Epithelial cell of esophagus (primary cell): ENCODE data around the gene FUCA1.
A peak's percentile ranks its signal among the peaks of the same experiment; 100 is the strongest.
"Not testable (repeated sequence)": the region's sequence is repeated elsewhere in the genome, so short reads cannot be mapped to it uniquely, and the experiment has no call there.

ENCODE experiments used
- DNase-seq: peaks from one replicate; pipeline ENCODE4 v3.0.0; 2010; ENCODE audit warnings: low read depth
- H3K4me3 ChIP-seq: 2 replicates; pipeline ENCODE4 v1.5.1; 2011; ENCODE audit warnings: mild to moderate bottlenecking, low read length, control low read depth
- CTCF ChIP-seq: IDR thresholded peaks from 2 replicates; pipeline ENCODE4 v1.5.1; 2011; ENCODE audit warnings: low read depth, mild to moderate bottlenecking, low read length, control low read depth, inconsistent platforms; ENCODE audit not compliant: insufficient read depth; ENCODE audit errors: missing control alignments

FUCA1 gene

DNA sequence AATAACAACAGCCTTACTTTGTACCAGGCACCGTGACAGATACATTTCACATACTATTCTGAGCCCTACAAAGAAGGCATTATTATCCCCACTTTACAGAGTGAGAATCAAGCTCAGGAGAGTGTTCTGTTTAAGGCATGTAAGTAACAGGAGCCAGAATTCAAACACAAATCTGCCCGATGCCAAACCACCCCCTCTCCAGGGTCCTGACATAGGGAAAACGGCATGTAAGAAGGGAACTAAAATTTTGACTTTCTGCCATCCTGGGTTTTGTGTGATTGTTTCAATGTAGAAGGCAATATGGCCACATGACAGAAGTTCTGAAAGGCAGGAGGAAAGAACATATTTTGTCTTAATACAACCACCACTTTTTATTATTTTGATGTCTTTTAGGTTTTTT lies 5.5 kb downstream of the FUCA1 start:
- TF ChIP-seq CTCF: no peak
- no peak for DNase-seq
- H3K4me3 ChIP-seq: no peak overlapping the region

DNA sequence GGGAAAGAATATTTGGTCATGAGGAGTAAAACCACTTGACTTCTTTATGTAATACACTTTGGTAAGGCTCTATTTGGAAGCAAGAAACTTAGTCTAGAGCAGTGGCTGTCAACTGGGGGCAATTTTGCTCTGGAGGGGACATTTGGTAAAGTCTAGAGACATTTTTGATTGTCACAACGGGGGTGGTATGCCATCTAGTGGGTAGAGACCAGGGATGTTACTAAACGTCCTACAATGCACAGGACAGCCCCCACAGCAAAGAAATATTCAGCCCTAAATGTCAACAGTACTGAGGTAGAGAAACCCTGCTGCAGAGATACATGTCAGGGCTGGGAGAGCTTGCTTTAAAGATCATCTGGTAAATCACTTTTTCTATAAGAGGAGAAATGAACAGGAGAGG lies 13.5 kb downstream of the FUCA1 start:
- no peak overlapping the region for H3K4me3 ChIP-seq
- peak; percentile 17 for TF ChIP-seq CTCF
- no peak for DNase-seq

DNA sequence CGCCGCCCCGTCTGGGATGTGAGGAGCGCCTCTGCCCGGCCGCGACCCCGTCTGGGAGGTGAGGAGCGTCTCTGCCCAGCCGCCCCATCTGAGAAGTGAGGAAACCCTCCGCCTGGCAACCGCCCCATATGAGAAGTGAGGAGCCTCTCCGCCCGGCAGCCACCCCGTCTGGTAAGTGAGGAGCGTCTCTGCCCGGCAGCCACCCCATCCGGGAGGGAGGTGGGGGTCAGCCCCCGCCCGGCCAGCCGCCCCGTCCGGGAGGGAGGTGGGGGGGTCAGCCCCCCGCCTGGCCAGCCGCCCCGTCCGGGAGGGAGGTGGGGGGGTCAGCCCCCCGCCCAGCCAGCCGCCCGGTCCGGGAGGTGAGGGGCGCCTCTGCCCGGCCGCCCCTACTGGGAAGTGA lies 15.0 kb downstream of the FUCA1 start:
- DNase-seq, H3K4me3 ChIP-seq: not testable (repeated sequence)

DNA sequence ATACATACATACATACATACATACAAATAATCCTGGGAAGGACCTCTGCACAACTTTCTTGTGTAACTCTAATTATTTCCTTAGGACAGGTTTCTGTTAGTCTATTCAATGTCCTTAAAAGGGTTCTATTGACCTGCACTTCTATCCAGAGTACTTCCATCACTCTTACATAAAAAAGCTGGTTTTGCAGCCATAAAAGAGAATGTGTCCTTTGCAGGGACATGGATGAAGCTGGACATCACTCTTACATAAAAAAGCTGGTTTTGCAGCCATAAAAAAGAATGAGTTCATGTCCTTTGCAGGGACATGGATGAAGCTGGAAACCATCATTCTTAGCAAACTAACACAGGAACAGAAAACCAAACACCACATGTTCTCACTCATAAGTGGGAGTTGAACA lies 16.7 kb downstream of the FUCA1 start:
- not testable (repeated sequence) for H3K4me3 ChIP-seq, DNase-seq

- H3K4me3 ChIP-seq: no peak overlapping the region
- TF ChIP-seq CTCF: no peak
- no peak for DNase-seq
Measured at GRCh38 chr1:23848673-23849616, 19.1 kb downstream of the FUCA1 start.

DNA sequence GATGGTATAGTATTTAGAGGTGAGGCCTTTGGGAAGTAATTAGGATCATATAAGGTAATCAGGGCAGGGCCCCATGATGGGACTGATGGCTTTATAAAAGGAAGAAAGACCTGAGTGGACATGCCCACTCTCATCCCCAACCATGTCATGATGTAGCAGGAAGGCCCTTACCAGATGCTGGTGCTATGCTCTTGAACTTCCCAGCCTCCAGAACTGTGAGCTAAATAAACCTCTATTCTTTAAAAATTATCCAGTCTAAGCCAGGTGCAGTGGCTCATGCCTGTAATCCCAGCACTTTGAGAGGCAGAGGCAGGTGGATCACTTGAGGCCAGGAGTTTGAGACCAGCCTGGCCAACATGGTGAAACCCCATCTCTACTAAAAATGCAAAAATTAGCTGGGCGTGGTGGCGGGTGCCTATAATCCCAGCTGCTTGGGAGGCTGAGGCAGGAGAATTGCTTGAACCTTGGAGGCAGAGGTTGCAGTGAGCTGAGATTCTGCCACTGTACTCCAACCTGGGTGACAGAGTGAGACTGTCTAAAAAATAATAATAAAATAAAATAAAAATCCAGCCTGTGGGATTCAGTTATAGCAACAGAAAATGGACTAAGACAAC lies 20.5 kb downstream of the FUCA1 start:
- DNase-seq, H3K4me3 ChIP-seq: not testable (repeated sequence)

- TF ChIP-seq CTCF: no peak
- DNase-seq: no peak
- no peak overlapping the region for H3K4me3 ChIP-seq
Measured at GRCh38 chr1:23845163-23845562, 22.9 kb downstream of the FUCA1 start.

DNA sequence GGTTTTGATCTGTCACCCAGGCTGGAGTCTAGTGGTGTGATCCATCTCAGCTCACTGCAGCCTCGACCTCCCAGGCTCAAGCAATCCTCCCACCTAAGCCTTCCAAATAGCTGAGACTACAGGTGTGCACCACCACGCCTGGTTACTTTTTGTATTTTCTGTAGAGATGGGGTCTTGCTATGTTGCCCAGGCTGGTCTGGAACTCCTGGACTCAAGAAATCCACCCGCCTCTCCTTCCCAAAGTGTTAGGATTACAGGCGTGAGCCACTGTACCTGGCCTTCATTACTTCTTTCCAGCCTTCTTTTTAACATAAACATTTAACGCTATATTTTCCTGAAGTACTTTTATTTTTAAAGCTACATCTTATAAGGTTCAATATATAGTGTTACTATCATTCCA lies 24.4 kb downstream of the FUCA1 start:
- TF ChIP-seq CTCF: no peak
- no peak for DNase-seq
- no peak overlapping the region for H3K4me3 ChIP-seq
